ENCODE results near the gene PLAGL1. TPM values are rescaled to one million over a fixed set of nuclear protein-coding genes. Genes with fewer than 3 reads are reported as not detected.
"Not testable (repeated sequence)": the region's sequence is repeated elsewhere in the genome, so short reads cannot be mapped to it uniquely, and the experiment has no call there.

PLAGL1 gene
- total RNA-seq, 1 experiment from 2014 or later: 1.7 TPM

DNA sequence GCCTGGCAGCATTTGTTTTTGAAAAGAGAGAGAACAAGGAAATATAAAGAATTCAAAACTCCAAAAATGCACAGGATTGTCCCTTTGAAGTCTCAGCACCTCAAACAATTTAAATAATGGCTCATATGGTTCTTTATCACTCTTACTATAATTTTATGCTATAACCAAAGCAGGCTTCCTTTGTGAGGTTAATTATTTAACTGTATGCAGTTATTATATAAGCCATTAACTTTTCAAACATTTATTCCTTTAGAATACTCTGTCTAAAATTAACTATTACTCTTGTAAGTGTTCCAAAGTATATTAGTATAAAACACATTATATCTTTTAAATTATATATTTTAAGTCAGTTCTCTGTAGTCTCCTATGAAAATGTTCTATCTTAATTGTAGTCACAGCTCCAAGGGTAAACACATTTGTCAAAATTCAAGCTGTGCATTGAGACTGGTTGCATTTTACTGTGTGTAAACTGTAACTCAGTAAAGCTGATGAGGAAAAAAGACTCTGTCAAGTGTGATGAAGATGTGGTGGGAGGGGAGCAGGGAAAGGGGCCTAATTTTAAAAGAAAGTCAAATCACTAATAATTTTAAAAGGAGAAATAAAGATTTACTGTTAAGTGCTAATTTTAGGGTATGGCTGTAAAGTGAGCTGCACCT is 20.0 kb upstream of the PLAGL1 start:
- Histone ChIP-seq H3K27me3 (ENCODE audit: control insufficient read depth, insufficient read depth, low read length) (no peaks in the 10 kb centered on the region; the same call in 1 of the 2 replicates), H3K4me3 (ENCODE audit: insufficient read depth, low read depth, low read length) (no peak overlapping the region), H3K36me3 (replicated peaks; ENCODE audit: control insufficient read depth, insufficient read depth, low read length) (no peaks in the 10 kb centered on the region)
- DNase-seq: no peak

DNA sequence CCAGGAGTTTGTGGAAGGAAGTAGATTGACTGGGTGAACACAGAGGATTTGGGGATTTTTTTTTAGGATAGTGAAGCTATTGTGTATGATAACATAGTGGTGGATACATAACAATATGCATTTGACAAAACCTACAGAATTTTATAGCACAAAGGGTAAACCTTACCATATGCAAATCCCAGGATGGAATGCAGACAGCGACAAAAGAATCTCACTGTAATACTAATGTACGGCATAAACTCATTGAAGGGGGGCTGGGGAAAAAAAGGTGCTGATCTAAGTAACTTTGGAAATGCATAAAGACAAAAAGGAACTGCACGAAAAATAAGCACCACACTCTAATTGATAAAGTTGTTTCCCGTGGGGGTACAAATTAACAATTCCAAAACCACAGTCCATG is 15.2 kb upstream of the PLAGL1 start:
- Histone ChIP-seq H3K36me3 (replicated peaks; ENCODE audit: control insufficient read depth, insufficient read depth, low read length) (no peaks in the 10 kb centered on the region), H3K4me3 (ENCODE audit: insufficient read depth, low read depth, low read length) (no peak overlapping the region), H3K27me3 (ENCODE audit: control insufficient read depth, insufficient read depth, low read length) (no peaks in the 10 kb centered on the region; the same call in 1 of the 2 replicates)
- no peak for DNase-seq

DNA sequence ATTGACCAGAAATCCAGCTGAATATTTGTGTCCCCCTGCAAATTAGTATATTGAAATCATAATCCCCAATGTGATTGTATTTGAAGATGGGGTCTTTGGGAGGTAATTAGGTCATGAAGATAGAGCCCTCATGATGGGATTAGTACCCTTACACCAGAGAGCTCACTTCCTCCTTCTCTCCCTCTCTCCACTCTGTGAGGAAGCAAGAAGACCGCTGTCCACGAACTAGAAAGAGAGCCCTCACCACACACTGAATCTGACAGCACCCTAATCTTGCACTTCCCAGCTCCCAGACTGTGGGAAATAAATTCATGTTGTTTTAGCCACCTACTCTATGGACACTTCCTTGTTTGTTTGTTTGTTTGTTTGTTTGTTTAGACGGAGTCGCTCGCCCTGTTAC is 11.9 kb upstream of the PLAGL1 start:
- no peak overlapping the region for H3K4me3 ChIP-seq (ENCODE audit: insufficient read depth, low read depth, low read length)
- no peaks in the 10 kb centered on the region for H3K36me3 ChIP-seq (replicated peaks; ENCODE audit: control insufficient read depth, insufficient read depth, low read length)
- no peak for DNase-seq
- no peaks in the 10 kb centered on the region; the same call in 1 of the 2 replicates for H3K27me3 ChIP-seq (ENCODE audit: control insufficient read depth, insufficient read depth, low read length)

DNA sequence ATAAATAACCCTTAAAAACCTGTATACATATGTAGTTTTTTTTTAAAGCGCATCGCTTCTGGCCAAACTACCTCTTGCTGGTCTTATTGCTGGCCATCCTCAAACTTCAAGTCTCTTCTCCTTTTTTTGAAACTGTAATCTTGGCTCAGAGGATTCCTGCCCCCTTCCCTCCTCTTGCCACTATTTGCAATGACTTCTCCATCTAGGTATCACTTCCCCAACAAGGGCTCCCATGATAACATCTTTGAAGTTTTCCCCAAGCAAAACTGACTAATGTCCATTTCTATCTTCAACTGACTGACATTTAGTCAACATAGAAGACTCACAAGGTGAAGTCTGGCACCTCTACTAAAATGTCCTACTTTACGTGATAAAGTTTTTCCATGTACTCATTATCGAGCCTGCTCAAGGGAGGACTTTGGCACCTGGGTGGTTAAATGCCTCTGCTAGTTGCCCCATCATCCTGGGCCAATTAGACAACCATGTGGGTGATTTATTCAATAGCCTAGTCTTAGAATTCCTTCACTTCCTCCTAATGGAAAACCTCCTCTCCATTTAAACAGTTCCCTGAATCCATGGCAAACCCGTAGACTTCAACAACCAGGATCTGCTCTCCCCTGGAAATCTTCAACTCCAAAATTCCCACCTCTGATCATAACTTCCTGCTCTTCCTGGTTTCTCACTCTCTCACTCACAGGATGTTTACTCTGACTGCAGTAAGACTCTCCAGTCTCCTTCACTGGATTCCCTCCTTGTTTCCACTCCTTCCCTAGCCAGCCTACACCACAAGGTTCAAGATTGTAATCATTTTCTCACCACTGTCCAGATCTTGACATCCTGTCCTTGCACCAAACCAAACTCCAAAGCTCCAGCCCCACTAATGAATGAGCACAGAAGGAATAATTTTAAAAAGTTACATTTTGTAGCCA is 9.4 kb upstream of the PLAGL1 start:
- no peak for DNase-seq
- H3K36me3 ChIP-seq (replicated peaks; ENCODE audit: control insufficient read depth, insufficient read depth, low read length): no peaks in the 10 kb centered on the region

DNA sequence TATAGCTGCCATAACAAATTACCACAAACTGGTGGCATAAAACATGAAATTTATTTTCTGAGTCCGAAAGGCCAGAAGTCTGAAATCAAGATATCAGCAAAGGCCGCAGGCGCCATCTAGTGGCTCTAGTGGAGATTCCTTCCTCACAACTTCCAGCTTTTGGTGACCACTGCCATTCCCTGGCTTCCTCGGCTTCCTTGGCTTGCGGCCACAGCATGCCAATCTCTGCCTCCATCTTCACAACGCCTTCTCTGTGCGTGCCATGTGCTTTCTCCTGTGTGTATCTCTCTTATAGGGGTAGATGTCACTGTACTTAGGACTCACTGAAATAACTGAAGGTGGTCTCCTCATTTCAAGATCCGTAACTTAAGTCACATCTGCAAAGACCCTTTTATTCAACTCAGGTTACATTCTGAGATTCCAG is 5.4 kb upstream of the PLAGL1 start:
- H3K4me3 ChIP-seq (ENCODE audit: insufficient read depth, low read depth, low read length): no peak overlapping the region
- peaks cover 13% of the 10 kb centered on the region for H3K27me3 ChIP-seq (ENCODE audit: control insufficient read depth, insufficient read depth, low read length)

More for the DNA sequence above, 9.4 kb upstream of the PLAGL1 start:
- H3K4me3 ChIP-seq (ENCODE audit: insufficient read depth, low read depth, low read length): no peak overlapping the region
- H3K27me3 ChIP-seq (ENCODE audit: control insufficient read depth, insufficient read depth, low read length): no peaks in the 10 kb centered on the region; the same call in 1 of the 2 replicates

DNA sequence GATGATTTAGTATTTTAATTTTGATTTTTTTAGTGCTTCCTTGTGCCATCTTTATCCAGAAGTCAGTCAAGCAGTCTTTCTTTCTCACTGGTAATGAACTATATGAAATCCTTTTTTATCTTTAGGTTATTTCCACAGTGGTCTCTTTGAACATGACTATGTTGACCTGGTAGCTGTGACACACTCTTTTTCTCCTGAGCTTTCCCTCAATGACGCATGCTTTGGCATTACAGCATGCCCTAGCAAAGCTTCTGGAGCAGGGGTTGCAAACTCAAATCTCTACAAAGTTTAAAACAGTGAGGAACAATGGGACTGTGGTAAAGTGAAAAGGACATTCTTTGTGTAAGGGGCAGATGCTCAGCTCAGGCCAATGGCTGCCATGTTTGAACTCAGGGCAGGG is 4.5 kb upstream of the PLAGL1 start:
- no peak for DNase-seq
- Histone ChIP-seq H3K4me3 (ENCODE audit: insufficient read depth, low read depth, low read length) (no peak overlapping the region), H3K27me3 (ENCODE audit: control insufficient read depth, insufficient read depth, low read length) (peaks cover 23% of the 10 kb centered on the region), H3K36me3 (replicated peaks; ENCODE audit: control insufficient read depth, insufficient read depth, low read length) (no peaks in the 10 kb centered on the region)

More for the DNA sequence above, 5.4 kb upstream of the PLAGL1 start:
- no peaks in the 10 kb centered on the region for H3K36me3 ChIP-seq (replicated peaks; ENCODE audit: control insufficient read depth, insufficient read depth, low read length)
- DNase-seq: peak; percentile 52

DNA sequence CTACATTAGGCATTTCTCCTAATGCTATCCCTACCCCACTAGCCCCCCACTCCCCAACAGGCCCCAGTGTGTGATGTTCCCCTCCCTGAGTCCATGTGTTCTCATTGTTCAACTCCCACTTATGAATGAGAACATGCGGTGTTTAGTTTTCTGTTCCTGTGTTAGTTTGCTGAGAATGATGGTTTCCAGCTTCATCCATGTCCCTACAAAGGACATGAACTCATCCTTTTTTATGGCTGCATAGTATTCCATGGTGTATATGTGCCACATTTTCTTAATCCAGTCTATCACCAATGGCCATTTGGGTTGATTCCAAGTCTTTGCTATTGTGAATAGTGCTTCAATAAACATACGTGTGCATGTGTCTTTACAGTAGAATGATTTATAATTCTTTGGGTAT is 1.6 kb upstream of the PLAGL1 start:
- not testable (repeated sequence) for DNase-seq; H3K36me3 ChIP-seq (replicated peaks; ENCODE audit: control insufficient read depth, insufficient read depth, low read length); H3K4me3 ChIP-seq (ENCODE audit: insufficient read depth, low read depth, low read length)
- H3K27me3 ChIP-seq (ENCODE audit: control insufficient read depth, insufficient read depth, low read length): peaks cover 44% of the 10 kb centered on the region

DNA sequence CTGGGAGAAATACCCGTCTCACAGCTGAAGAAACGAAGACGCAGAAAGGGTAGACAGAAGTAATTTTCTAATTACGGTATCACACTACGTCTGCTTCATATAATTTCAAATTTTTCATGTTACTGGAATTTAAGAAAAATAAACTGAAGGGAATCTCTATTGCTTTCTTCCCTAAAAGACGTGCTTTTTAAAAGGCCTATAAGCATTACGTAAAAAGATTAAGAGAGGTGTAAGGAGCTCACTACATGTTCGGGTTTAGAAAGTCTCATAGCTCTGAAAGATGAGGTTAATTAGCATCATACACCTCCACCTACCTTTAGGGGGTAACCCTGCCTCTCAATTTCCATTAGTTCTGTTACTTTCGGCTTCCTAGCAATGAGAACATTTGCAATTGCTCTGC is 787 bp upstream of the PLAGL1 start:
- Histone ChIP-seq H3K4me3 (ENCODE audit: insufficient read depth, low read depth, low read length) (no peak overlapping the region; the same call in 1 of the 2 replicates), H3K36me3 (replicated peaks; ENCODE audit: control insufficient read depth, insufficient read depth, low read length) (no peaks in the 10 kb centered on the region), H3K27me3 (ENCODE audit: control insufficient read depth, insufficient read depth, low read length) (peaks cover 44% of the 10 kb centered on the region)
- no peak for DNase-seq

DNA sequence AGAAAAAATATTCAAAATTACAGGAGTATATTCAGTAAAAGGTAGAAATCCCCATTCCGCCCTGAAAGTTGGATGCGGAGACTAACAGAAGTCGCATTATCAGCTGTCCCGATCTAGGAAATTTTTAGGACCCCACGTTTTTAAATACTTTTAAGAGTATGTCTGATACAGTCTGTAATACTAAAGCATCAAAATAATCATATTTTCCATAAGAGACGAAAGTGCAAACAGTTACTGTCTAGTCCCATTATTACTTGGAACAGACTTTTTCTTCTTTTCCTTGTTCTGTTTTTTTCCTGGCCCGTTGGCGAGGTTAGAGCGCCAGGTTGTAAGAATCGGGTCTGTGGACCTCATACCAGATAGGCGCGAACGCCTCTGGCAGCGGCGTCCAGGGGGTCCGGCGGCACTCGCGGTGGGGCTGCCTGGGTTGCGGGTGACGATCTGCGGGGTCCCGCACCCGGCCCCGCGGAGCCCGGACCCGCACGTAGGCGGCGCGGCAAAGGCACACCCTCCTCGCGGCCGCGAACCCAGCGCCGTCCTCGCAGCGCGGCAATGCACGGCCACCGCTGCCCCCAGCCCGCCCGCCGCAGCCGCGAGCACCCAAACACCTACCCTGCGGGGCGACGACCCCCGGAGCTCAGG is 460 bp downstream of the PLAGL1 start:
- Histone ChIP-seq H3K4me3 (ENCODE audit: insufficient read depth, low read depth, low read length) (peak overlapping the region; percentile 31), H3K27me3 (ENCODE audit: control insufficient read depth, insufficient read depth, low read length) (peaks cover 44% of the 10 kb centered on the region), H3K36me3 (replicated peaks; ENCODE audit: control insufficient read depth, insufficient read depth, low read length) (no peaks in the 10 kb centered on the region)
- DNase-seq: peak; percentile 45

DNA sequence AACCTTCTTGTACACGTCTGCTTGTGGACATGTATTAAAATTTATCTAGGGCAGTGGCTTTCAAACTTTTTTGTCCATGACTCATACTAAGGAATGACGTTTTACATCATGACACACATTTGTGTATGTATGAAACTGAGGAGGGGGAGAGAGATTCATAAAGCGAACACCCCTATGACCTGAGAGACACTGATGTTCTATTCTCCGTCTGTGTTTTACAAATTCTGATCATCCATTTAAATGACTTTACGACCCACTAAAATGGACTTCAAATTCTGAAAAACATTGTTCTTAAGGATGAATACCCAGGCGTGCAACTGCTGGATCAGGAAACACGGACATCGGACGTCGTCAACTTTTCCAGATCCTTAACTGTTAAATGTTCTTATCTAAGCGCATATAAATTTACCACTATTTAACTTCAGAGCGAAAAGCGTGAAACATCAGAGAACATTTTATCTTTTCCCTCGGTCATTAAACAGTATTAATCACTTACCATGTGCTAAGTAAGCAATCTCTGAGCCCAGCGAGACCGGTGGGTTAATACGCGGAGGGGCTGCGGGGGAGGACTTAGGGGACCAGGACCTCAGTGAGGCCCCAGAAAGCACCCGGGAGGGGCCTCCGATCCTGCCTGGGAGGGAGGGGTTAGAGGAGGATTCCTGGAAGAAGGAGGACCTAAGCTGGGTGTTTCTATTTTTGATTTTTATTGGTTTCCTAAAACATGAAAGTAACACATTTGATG is 1.2 kb downstream of the PLAGL1 start:
- DNase-seq: peak; percentile 50

DNA sequence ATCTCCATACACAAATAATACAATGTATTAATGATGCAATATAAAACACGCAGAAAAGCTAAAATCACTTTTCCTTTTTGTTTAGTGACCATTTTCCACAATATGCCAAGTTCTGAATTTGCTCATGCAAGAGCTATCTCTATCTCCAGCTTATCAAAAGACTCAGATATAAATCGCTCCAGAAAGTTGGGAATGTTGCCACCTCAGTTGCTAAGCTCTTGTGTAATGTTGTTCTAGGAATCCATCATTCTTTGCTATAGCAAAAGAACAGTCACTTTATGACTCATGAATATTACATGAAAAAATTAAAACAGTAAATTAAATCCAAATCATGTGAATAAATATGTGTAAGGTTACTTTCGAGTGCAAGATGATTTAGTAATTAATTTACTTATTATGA is 8.7 kb downstream of the PLAGL1 start:
- Histone ChIP-seq H3K36me3 (replicated peaks; ENCODE audit: control insufficient read depth, insufficient read depth, low read length) (no peaks in the 10 kb centered on the region), H3K27me3 (ENCODE audit: control insufficient read depth, insufficient read depth, low read length) (no peaks in the 10 kb centered on the region; the same call in 1 of the 2 replicates), H3K4me3 (ENCODE audit: insufficient read depth, low read depth, low read length) (no peak overlapping the region)
- no peak for DNase-seq

More for the DNA sequence above, 1.2 kb downstream of the PLAGL1 start:
- no peak overlapping the region for H3K4me3 ChIP-seq (ENCODE audit: insufficient read depth, low read depth, low read length)
- H3K36me3 ChIP-seq (replicated peaks; ENCODE audit: control insufficient read depth, insufficient read depth, low read length): no peaks in the 10 kb centered on the region
- peaks cover 44% of the 10 kb centered on the region for H3K27me3 ChIP-seq (ENCODE audit: control insufficient read depth, insufficient read depth, low read length)

DNA sequence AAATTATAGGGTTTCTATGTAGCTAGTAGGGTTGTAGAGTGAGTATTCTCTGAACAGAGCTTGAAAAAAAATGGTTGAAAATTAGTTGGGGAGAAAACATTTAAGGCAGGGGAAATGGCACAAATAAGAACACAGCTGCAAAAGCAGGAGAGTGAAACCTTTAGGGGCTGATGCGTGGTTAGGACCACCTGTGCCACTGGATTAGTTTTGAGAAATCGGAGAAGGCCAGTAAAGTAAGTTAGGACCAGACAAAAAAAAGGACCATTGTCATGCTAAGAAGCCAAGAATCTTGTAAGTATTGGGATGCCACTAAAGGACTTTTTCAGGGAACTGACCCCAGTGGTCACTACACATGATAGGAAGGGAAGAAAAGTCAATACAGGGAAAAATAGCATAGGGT is 9.4 kb downstream of the PLAGL1 start:
- H3K27me3 ChIP-seq (ENCODE audit: control insufficient read depth, insufficient read depth, low read length): no peaks in the 10 kb centered on the region; the same call in 1 of the 2 replicates
- no peak overlapping the region for H3K4me3 ChIP-seq (ENCODE audit: insufficient read depth, low read depth, low read length)
- no peaks in the 10 kb centered on the region for H3K36me3 ChIP-seq (replicated peaks; ENCODE audit: control insufficient read depth, insufficient read depth, low read length)
- no peak for DNase-seq

DNA sequence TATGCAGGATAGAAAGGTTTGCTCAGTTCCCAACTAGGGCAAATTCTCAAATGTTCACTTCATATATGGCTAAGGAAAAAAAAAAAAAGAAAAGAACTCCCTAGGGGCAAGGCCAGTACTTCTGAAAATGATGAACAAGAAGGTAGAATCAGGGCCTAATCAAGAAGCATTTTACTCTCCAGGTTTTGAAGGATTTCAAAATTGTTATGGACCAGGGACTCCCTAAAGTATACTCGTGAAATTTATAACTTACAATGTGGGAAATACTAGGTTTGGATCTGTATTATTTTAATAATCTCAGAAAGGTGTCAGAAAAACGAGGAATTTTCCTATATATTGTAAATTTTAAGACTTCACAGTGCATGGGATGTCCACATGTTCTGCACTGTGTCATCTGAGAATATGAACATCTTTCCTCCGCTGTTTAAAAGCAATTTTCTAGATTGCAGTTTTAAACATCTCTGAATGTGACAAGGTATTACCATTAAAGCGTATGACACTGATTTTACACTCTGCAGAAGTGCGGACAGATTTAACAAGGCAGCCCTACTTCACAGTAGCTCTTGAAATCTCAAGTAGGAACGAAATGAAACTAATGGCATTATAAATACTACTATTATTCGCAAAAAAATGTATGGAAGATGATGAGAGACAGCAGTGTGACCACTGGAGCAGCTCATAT is 14.0 kb downstream of the PLAGL1 start:
- Histone ChIP-seq H3K4me3 (ENCODE audit: insufficient read depth, low read depth, low read length) (no peak overlapping the region), H3K27me3 (ENCODE audit: control insufficient read depth, insufficient read depth, low read length) (peaks cover under 1% of the 10 kb centered on the region; the same call in 1 of the 2 replicates), H3K36me3 (replicated peaks; ENCODE audit: control insufficient read depth, insufficient read depth, low read length) (no peaks in the 10 kb centered on the region)
- no peak for DNase-seq

All from H7 (cell line).